SK-N-SH (cell line): ENCODE data around the gene SIRPD. TPM values are rescaled to one million over a fixed set of nuclear protein-coding genes. Genes with fewer than 3 reads are reported as not detected.

Source experiments
- CTCF ChIA-PET: fragments of 300-600, 350-600 bp; formaldehyde crosslinking; extraction: SDS; loops from one replicate; lab custom pipeline; 2021; lab: Yijun Ruan, JAX
- POLR2A ChIA-PET: fragments of 350-600 bp; sonication (Branson Sonifier 250); formaldehyde crosslinking; extraction: SDS; loops from one replicate; lab custom pipeline; 2020; ENCODE audit warnings: antibody characterized with exemption, inconsistent platforms; lab: Yijun Ruan, JAX
- DNase-seq: peaks from one replicate; pipeline ENCODE4 v3.0.0; 2012
- H2AFZ ChIP-seq: fragments of 200-600 bp; sonication (generic); 2 replicates; pipeline ENCODE4 v1.8.1; 2016; ENCODE audit warnings: antibody characterized with exemption, mild to moderate bottlenecking, low read depth
- H3F3A ChIP-seq: fragments of 200-600 bp; sonication (generic); replicated peaks from 2 replicates; pipeline ENCODE3; 2016; ENCODE audit warnings: antibody characterized with exemption, mild to moderate bottlenecking; ENCODE audit not compliant: insufficient read depth
- H3K27ac ChIP-seq, 2 experiments: fragments of 200-500 bp in 1 of 2; fragments of 200-600 bp in 1 of 2; sonication (Bioruptor generic) in 1 of 2; sonication (generic), shearing (Covaris generic) in 1 of 2; 2 replicates each; pipeline versions ENCODE4 v1.5.1 to v1.6.1; 2014 to 2016; ENCODE audit warnings: low read depth in 2 of 2, inconsistent platforms in 1 of 2, low read length in 1 of 2, mild to moderate bottlenecking in 1 of 2, mixed read lengths in 1 of 2
- H3K27me3 ChIP-seq: fragments of 200-600 bp; sonication (generic), shearing (Covaris generic); 2 replicates; pipeline ENCODE4 v1.6.1; 2016; ENCODE audit warnings: mixed run types; ENCODE audit not compliant: insufficient read depth
- H3K36me3 ChIP-seq, 2 experiments: fragments of 200-500 bp in 1 of 2; fragments of 200-600 bp in 1 of 2; sonication (Bioruptor generic) in 1 of 2; sonication (generic) in 1 of 2; replicated peaks in 1 of 2; 2 replicates each; pipeline versions ENCODE3 to v1.5.1; 2014 to 2016; ENCODE audit warnings: low read length in 1 of 2, mild to moderate bottlenecking in 1 of 2; ENCODE audit not compliant: insufficient read depth in 2 of 2, control insufficient read depth in 1 of 2
- H3K4me1 ChIP-seq, 2 experiments: fragments of 200-500 bp in 1 of 2; fragments of 200-600 bp in 1 of 2; sonication (Bioruptor generic) in 1 of 2; sonication (generic), shearing (Covaris generic) in 1 of 2; 2 replicates each; pipeline versions ENCODE4 v1.5.1 to v1.6.1; 2014 to 2016; ENCODE audit warnings: low read depth in 1 of 2, low read length in 1 of 2, mixed run types in 1 of 2; ENCODE audit not compliant: insufficient read depth in 2 of 2, control insufficient read depth in 1 of 2
- H3K4me2 ChIP-seq: fragments of 200-600 bp; sonication (generic), shearing (Covaris generic); 2 replicates; pipeline ENCODE4 v1.6.1; 2017; ENCODE audit warnings: mixed run types
- H3K4me3 ChIP-seq, 2 experiments: fragments of 200-500 bp in 1 of 2; fragments of 200-600 bp in 1 of 2; sonication (Bioruptor generic) in 1 of 2; sonication (generic), shearing (Covaris generic) in 1 of 2; 2 replicates each; pipeline versions ENCODE4 v1.5.1 to v1.8.1; 2014 to 2016; ENCODE audit warnings: low read depth in 2 of 2, inconsistent platforms in 1 of 2, low read length in 1 of 2, mild to moderate bottlenecking in 1 of 2, mixed read lengths in 1 of 2, moderate library complexity in 1 of 2
- H3K79me2 ChIP-seq: fragments of 200-600 bp; sonication (generic); 2 replicates; pipeline ENCODE4 v1.8.1; 2017; ENCODE audit warnings: mild to moderate bottlenecking; ENCODE audit not compliant: insufficient read depth
- H3K9ac ChIP-seq: fragments of 200-600 bp; sonication (generic); 2 replicates; pipeline ENCODE4 v1.6.1; 2017; ENCODE audit warnings: mixed run types
- H3K9me2 ChIP-seq: fragments of 200-600 bp; sonication (generic); 2 replicates; pipeline ENCODE4 v1.6.1; 2017; ENCODE audit warnings: mixed run types
- H3K9me3 ChIP-seq: fragments of 200-600 bp; sonication (generic); 2 replicates; pipeline ENCODE4 v1.6.1; 2017; ENCODE audit warnings: mixed run types, mild to moderate bottlenecking, moderate library complexity
- H4K20me1 ChIP-seq: fragments of 200-600 bp; sonication (generic); 2 replicates; pipeline ENCODE4 v1.6.1; 2017; ENCODE audit warnings: mild to moderate bottlenecking, mixed run types; ENCODE audit not compliant: insufficient read depth
- CTCF ChIP-seq: fragments of 200-600 bp; sonication (generic); IDR thresholded peaks from 2 replicates; pipeline ENCODE4 v1.6.1; 2017; ENCODE audit warnings: antibody characterized with exemption, mild to moderate bottlenecking, moderate library complexity
- ELF1 ChIP-seq: IDR thresholded peaks from 2 replicates; pipeline ENCODE4 v1.4.0; 2012
- EP300 ChIP-seq, 2 experiments: IDR thresholded peaks; 2 replicates each; pipeline versions ENCODE4 v1.4.0 to v1.6.1; 2012; ENCODE audit warnings: borderline replicate concordance in 1 of 2, low read depth in 1 of 2, low read length in 1 of 2
- FOSL2 ChIP-seq: IDR thresholded peaks from 2 replicates; pipeline ENCODE4 v1.4.0; 2012; ENCODE audit warnings: low read depth, mild to moderate bottlenecking, moderate library complexity, borderline replicate concordance
- GATA2 ChIP-seq: sonication (generic); formaldehyde crosslinking; IDR thresholded peaks from 2 replicates; pipeline ENCODE4 v1.5.0; 2020; ENCODE audit warnings: mild to moderate bottlenecking, missing genetic modification reagents
- IRF3 ChIP-seq: fragments of 150-350 bp; IDR thresholded peaks from 2 replicates; pipeline ENCODE4 v1.6.1; 2016; ENCODE audit warnings: mild to moderate bottlenecking, low read depth, low read length
- JUND ChIP-seq: IDR thresholded peaks from 2 replicates; pipeline ENCODE4 v1.4.0; 2012
- MXI1 ChIP-seq: IDR thresholded peaks from 2 replicates; pipeline ENCODE4 v1.6.1; 2012; ENCODE audit warnings: mild to moderate bottlenecking, low read depth, low read length, improper control_type of control experiment
- NFIC ChIP-seq: IDR thresholded peaks from 2 replicates; pipeline ENCODE4 v1.4.0; 2012; ENCODE audit warnings: borderline replicate concordance
- NRF1 ChIP-seq: IDR thresholded peaks from 2 replicates; pipeline ENCODE4 v1.6.1; 2012; ENCODE audit warnings: low read depth, mild to moderate bottlenecking, low read length
- POLR2AphosphoS5 ChIP-seq: IDR thresholded peaks from 2 replicates; pipeline ENCODE4 v1.6.1; 2012; ENCODE audit warnings: low read depth, low read length
- RAD21 ChIP-seq: IDR thresholded peaks from 2 replicates; pipeline ENCODE4 v1.6.1; 2012; ENCODE audit warnings: mild to moderate bottlenecking, low read length
- RCOR1 ChIP-seq: fragments of 150-350 bp; IDR thresholded peaks from 2 replicates; pipeline ENCODE4 v1.6.1; 2017; ENCODE audit warnings: antibody characterized with exemption, low read length
- RFX5 ChIP-seq: IDR thresholded peaks from 2 replicates; pipeline ENCODE4 v1.6.1; 2012; ENCODE audit warnings: mild to moderate bottlenecking, improper control_type of control experiment, low read length
- RXRA ChIP-seq: IDR thresholded peaks from 2 replicates; pipeline ENCODE4 v1.4.0; 2012; ENCODE audit warnings: low read depth, mild to moderate bottlenecking, borderline replicate concordance
- USF2 ChIP-seq: fragments of 150-350 bp; IDR thresholded peaks from 2 replicates; pipeline ENCODE4 v1.6.1; 2017; ENCODE audit warnings: antibody characterized with exemption, low read length, low read depth, borderline replicate concordance
- ZBTB33 ChIP-seq: IDR thresholded peaks from 2 replicates; pipeline ENCODE4 v1.4.0; 2012; ENCODE audit warnings: low read depth, borderline replicate concordance
- WGBS: methylation state at CpG from one replicate; pipeline ENCODE4 v1.1.6; 2017; ENCODE audit warnings: low lambda C conversion rate; 5-methylcytosine and 5-hydroxymethylcytosine counted together
- polyA plus RNA-seq, 3 experiments: library from polyadenylated mRNA; depleted of rRNA; stranded (reverse); fragments of >200 nt; gene quantifications; 2 replicates each; pipeline ENCODE4 v1.2.3, GENCODE V29; 2012

Gene SIRPD
- polyA plus RNA-seq, 1 of the 3 experiments (the other 2 are of a cell fraction) = not detected

GRCh38 chr20:1561350-1561749, 3.8 kb upstream of the SIRPD start:
- Histone ChIP-seq H3K4me1 (no peaks in the 10 kb centered on the region), H3K9me3 (no peaks in the 10 kb centered on the region), H3K36me3 (no peaks in the 10 kb centered on the region), H3K4me2 (no peak overlapping the region), H2AFZ (no peak overlapping the region), H3K9ac (no peak overlapping the region), H3K27me3 (no peaks in the 10 kb centered on the region; the same call in 1 of the 2 replicates), H3F3A (no peaks in the 10 kb centered on the region), H3K79me2 (no peaks in the 10 kb centered on the region), H4K20me1 (no peaks in the 10 kb centered on the region), H3K27ac (no peak overlapping the region), H3K9me2 (no peaks in the 10 kb centered on the region), H3K4me3 (no peak overlapping the region)
- POLR2A ChIA-PET = no interaction called here
- no peak for DNase-seq
- CTCF ChIA-PET = no interaction called here
- 8% methylated on average over 2 of the region's 2 CpGs for WGBS
- no peak for TF ChIP-seq RFX5
- TF ChIP-seq POLR2AphosphoS5 = no peak
- no peak for TF ChIP-seq ELF1
- TF ChIP-seq RAD21 = no peak
- TF ChIP-seq RXRA = no peak
- no peak for TF ChIP-seq IRF3
- TF ChIP-seq MXI1 = no peak
- no peak for TF ChIP-seq NRF1
- no peak for TF ChIP-seq EP300 (IDR thresholded peaks at IDR 0.05; ENCODE audit: borderline replicate concordance in 1 of 2, low read depth in 1 of 2, low read length in 1 of 2)
- TF ChIP-seq USF2 = no peak
- no peak for TF ChIP-seq RCOR1
- TF ChIP-seq FOSL2 = no peak
- no peak for TF ChIP-seq NFIC
- TF ChIP-seq GATA2 (CRISPR knock-in tag) = no peak
- TF ChIP-seq ZBTB33 = no peak
- TF ChIP-seq JUND = no peak
- no peak for TF ChIP-seq CTCF
